Epithelial cell of proximal tubule (primary cell): ENCODE measurements around the gene RAB35. TPM values are rescaled to one million over a fixed set of nuclear protein-coding genes. Genes with fewer than 3 reads are reported as not detected.

Source experiments
- DNase-seq: peaks from one replicate; pipeline ENCODE4 v3.0.0-alpha.2; 2011; ENCODE audit warnings: low read depth
- H3K4me3 ChIP-seq: 2 replicates; pipeline ENCODE4 v1.5.1; 2011; ENCODE audit warnings: low read depth, mild to moderate bottlenecking, low read length
- total RNA-seq: library from RNA; depleted of rRNA; stranded (reverse); fragments of >200 nt; gene quantifications from 2 replicates; pipeline ENCODE4 v1.2.3, GENCODE V29; 2015
- TF ChIP-seq, protein P1 (sequence below): conservative IDR thresholded peaks from 2 replicates; pipeline ENCODE4 v1.5.1; 2012; ENCODE audit warnings: low read depth, mild to moderate bottlenecking, low read length

Gene RAB35
- total RNA-seq, 1 donor from 2014 or later = 18.6 TPM

DNA sequence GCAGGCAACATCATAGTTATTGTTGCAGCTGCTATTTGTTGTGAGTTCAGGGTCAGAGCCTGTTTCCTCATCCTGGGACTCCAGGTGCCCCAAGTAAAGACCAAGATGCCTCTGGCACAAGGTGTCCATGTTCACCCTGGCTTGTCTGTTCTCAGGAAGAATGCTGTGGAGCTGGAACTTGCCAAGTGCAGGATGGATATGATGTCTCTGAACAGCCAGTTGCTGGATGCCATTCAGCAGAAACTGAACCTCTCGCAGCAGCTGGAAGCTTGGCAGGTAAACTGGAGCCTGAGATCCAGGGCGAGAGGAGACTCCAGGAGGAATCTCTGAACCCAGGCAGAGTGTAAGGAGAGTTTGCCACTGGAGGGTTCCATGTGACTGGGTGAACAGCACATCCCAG, 26.8 kb downstream of the RAB35 start:
- no peak overlapping the region for H3K4me3 ChIP-seq
- DNase-seq = no peak
- TF ChIP-seq, protein P1, sequence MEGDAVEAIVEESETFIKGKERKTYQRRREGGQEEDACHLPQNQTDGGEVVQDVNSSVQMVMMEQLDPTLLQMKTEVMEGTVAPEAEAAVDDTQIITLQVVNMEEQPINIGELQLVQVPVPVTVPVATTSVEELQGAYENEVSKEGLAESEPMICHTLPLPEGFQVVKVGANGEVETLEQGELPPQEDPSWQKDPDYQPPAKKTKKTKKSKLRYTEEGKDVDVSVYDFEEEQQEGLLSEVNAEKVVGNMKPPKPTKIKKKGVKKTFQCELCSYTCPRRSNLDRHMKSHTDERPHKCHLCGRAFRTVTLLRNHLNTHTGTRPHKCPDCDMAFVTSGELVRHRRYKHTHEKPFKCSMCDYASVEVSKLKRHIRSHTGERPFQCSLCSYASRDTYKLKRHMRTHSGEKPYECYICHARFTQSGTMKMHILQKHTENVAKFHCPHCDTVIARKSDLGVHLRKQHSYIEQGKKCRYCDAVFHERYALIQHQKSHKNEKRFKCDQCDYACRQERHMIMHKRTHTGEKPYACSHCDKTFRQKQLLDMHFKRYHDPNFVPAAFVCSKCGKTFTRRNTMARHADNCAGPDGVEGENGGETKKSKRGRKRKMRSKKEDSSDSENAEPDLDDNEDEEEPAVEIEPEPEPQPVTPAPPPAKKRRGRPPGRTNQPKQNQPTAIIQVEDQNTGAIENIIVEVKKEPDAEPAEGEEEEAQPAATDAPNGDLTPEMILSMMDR = no peak

DNA sequence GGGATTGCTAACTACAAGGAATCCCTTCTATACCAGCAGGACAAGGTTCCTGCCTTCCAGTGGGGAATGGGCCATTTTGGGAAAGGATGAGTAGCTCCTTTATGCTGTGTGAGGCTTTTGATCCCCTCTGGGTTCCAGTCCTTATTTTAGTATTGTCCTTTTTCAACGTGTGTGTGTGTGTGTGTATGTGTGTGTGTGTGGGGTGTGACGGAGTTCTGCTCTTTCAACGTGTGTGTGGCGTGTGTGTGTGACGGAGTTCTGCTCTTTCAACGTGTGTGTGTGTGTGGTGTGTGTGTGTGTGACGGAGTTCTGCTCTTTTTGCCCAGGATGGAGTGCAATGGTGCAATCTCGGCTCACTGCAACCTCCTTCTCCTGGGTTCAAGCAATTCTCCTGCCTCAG, 27.4 kb downstream of the RAB35 start:
- H3K4me3 ChIP-seq = no peak overlapping the region
- TF ChIP-seq, protein P1 = no peak

DNA sequence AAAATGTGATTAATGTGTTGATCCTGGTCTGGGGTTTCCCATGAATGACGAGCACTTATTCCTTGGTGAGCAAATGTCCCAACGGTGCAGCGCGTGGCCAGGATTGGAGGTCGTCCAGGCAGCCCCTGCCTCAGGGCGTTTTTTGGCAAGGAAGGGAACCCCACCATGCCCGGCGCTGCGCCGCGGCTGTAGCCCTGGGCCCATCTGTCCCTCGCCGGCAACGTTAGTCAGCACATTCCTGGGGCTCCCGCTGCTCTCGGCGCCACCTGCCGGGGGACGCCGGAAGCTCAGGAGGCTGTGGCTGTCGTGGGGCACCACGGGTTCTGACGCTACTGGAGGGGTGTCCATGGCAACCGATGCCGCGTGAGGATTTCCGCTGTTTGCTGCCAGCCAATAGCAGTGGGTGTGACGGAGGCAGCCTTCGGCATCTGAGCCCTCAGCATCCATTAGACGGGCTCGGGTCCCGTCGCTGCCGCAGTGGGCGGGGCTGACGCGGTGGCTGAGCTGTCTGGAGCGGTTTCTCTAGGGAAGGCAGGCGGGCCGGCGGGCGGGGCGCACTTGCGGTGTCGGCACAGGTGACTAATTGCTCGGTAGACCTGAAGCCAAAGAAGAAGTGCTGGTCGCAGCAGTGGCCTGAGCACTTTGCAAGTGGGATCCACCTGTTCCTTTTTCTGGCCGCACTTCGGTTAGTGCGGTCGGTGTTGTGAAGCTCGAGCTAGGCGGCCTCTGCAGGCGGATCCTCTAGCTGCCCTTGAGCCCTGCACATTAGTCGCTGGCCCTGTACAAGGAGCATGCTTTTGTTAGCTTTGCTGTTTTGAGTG, 29.5 kb downstream of the RAB35 start:
- TF ChIP-seq, protein P1 = peak; percentile 90
- peak; percentile 48 for DNase-seq
- peak overlapping the region; percentile 41 for H3K4me3 ChIP-seq

More for the DNA sequence above, 27.4 kb downstream of the RAB35 start:
- DNase-seq = no peak

DNA sequence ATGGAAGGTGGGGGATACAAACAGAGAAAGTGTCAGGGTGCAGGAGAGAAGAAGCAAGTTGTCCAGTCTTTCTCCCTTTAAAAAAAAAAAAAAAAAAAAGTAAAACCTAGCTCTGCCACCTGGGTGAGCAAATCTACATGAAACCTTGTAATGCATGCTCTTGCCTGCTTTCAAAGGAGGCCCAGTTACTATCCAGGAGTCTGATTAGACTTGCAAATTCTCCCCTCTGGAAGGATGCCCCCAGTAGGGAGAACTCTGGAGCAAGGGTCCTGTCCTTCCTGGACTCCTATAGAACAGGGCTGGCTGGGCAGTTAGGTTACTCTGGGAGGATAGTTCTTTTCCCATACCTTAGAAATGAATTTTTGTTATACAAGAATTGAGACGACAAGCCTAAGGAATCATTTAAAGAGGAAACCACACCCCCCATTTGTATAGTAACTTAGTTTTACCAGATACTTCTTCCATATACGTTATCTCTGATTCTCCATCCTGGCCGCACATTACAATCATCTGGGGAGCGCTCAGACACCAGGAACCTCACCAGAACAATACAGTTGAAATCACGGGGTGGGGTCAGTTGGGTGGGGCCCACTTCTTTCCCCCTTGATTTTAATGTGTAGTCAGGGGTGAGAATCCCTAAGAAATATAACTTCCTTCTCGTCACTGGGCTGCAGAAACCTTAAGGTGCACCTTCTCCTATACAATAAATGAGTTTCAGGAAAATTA, 30.5 kb downstream of the RAB35 start:
- no peak for DNase-seq
- H3K4me3 ChIP-seq = no peak overlapping the region
- TF ChIP-seq, protein P1 = no peak

DNA sequence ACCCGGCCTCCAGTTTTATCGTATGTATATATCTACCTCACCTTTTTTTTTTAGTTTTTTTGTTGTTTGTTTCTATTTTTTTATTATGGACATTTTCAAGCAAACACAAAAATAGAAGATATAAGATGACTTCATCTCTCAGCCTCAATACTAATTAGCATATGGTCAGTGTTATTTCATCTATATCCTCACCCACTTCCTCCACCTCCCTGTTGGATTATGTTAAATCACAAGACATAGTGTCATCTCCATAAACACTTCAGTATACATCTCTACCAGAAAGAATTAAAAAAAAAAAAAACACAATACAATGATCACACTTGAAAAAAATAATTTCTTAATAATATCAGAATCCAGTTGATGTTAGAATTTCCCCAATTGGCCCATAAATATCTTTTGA, 34.9 kb downstream of the RAB35 start:
- TF ChIP-seq, protein P1 = no peak
- H3K4me3 ChIP-seq = no peak overlapping the region
- no peak for DNase-seq

DNA sequence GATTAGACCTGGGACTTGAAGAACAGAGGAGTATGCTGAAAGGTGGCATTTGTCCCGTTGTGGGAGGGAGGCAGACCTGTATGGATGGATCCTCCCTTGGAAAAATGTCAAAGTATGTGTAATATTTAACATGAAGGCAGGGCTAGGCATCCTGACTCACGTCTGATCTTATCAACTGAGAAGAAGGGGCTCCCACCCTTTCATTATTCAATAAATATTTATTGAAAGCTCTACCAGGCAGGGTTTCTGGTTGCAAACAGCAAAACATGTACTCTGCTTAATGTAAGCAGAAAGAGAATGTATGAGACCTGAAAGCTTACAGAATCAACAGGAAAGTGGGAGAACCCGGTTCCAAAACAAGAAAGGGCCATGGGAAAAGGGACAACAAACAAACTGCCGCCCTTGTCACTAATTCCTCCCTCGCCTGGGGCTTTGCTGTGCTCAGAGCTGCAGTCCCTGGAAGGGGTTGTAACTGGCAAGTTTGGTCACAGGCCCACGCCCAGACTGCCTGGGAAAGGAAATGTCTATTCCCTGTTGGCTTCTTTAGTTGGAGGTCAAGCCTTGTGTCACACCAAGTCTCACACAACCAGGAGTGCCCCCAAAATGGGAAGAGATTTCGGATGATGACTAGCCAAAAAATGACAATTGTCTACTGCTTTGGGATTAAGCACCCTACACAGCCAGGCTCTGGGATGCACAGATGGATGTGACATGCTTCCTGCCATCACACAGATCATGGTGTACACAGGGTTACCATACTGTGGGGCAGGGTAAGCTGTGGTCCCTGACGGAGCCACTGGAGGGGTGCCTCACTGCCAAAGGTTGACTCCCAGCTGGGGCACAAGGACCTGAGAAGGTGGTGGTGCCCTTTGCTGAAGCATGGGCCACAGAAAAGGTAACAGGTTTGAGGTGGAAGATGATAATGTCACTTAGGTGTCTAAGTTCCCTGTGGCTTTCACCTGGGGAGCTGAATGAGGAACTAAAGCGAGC, 36.8 kb downstream of the RAB35 start:
- no peak overlapping the region for H3K4me3 ChIP-seq
- DNase-seq = no peak
- TF ChIP-seq, protein P1 = no peak
